OCI-LY1 (cell line): Measurements from ENCODE around the gene KCNIP4.

Source experiments
- CTCF ChIP-seq: fragments of 200-600 bp; sonication (generic), shearing (Covaris generic); IDR thresholded peaks from 2 replicates; pipeline ENCODE4 v1.5.1; 2017; ENCODE audit warnings: mild to moderate bottlenecking, antibody characterized with exemption, low read length, moderate library complexity, mixed read lengths
- EZH2 ChIP-seq: fragments of 200-600 bp; sonication (generic), shearing (Covaris generic); IDR thresholded peaks from 2 replicates; pipeline ENCODE4 v1.8.0; 2017; ENCODE audit warnings: borderline replicate concordance, mixed run types, mild to moderate bottlenecking, antibody characterized with exemption, low read length, moderate library complexity, mixed read lengths

- TF ChIP-seq EZH2 (no peak), CTCF (no peak)
Measured at GRCh38 chr4:21649391-21650090, 299.0 kb downstream of the KCNIP4 start.
